Measurements from ENCODE around the gene SDS.

The SDS gene

GRCh38 chr12:113403435-113404415, at the start of gene SDS:
Gene SDS (minus strand): TSS chr12:113403887. CDS start chr12:113399708, 4,179 bp downstream.
- peak; percentile 73 for DNase-seq

- DNase-seq, result no peak
These were observed 49.6 kb upstream of the SDS start for GRCh38 chr12:113453330-113453729.

GRCh38 chr12:113452458-113452857, 48.8 kb upstream of the SDS start:
- no peak for DNase-seq

- DNase-seq, result no peak
These were observed 46.2 kb upstream of the SDS start for GRCh38 chr12:113449839-113450238.

- no peak for DNase-seq
These were observed 45.6 kb upstream of the SDS start for GRCh38 chr12:113449299-113449698.

GRCh38 chr12:113448873-113449272, 45.2 kb upstream of the SDS start:
- no peak for DNase-seq

GRCh38 chr12:113445544-113446171, 42.0 kb upstream of the SDS start:
- no peak for DNase-seq

- no peak for DNase-seq
These were observed 39.4 kb upstream of the SDS start for GRCh38 chr12:113443030-113443539.

- no peak for DNase-seq
These were observed 37.5 kb upstream of the SDS start for GRCh38 chr12:113440947-113441782.

- no peak for DNase-seq
These were observed 36.6 kb upstream of the SDS start for GRCh38 chr12:113440336-113440735.

- DNase-seq, result peak; percentile 40
These were observed 35.9 kb upstream of the SDS start for GRCh38 chr12:113439606-113440030.

GRCh38 chr12:113439301-113439597, 35.6 kb upstream of the SDS start:
- no peak for DNase-seq

GRCh38 chr12:113438523-113439300, 35.0 kb upstream of the SDS start:
- DNase-seq, result no peak

- no peak for DNase-seq
These were observed 34.0 kb upstream of the SDS start for GRCh38 chr12:113437729-113438100.

- no peak for DNase-seq
These were observed 33.5 kb upstream of the SDS start for GRCh38 chr12:113436993-113437728.

- no peak for DNase-seq
These were observed 32.9 kb upstream of the SDS start for GRCh38 chr12:113436586-113436985.

- DNase-seq, result no peak
These were observed 31.7 kb upstream of the SDS start for GRCh38 chr12:113435367-113435766.

GRCh38 chr12:113432986-113433385, 29.3 kb upstream of the SDS start:
- no peak for DNase-seq

GRCh38 chr12:113428482-113428881, 24.8 kb upstream of the SDS start:
- DNase-seq, result no peak

GRCh38 chr12:113427882-113428281, 24.2 kb upstream of the SDS start:
- DNase-seq, result no peak

- no peak for DNase-seq
These were observed 22.3 kb upstream of the SDS start for GRCh38 chr12:113425960-113426453.

Data from NCI-H2029 (cell line).